ENCODE measurements around the gene CHTF8.

DNA sequence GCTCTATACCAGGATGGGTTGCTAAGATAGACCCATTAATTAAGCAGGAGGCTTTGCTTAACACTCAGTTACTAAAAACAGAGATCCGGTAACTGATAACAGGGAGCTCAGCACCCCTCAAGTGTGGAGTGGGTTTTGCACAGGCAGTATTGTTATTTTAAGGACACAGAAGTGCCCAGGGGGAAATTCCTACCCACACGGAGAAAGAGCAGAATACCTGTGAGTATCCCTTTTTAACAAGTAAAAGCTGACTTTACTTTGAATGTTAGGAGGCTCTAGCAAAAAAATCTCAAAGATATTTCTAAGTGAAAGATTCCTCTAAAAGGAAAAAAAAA is 59.8 kb downstream of the CHTF8 start:
- TF ChIP-seq, protein P1, sequence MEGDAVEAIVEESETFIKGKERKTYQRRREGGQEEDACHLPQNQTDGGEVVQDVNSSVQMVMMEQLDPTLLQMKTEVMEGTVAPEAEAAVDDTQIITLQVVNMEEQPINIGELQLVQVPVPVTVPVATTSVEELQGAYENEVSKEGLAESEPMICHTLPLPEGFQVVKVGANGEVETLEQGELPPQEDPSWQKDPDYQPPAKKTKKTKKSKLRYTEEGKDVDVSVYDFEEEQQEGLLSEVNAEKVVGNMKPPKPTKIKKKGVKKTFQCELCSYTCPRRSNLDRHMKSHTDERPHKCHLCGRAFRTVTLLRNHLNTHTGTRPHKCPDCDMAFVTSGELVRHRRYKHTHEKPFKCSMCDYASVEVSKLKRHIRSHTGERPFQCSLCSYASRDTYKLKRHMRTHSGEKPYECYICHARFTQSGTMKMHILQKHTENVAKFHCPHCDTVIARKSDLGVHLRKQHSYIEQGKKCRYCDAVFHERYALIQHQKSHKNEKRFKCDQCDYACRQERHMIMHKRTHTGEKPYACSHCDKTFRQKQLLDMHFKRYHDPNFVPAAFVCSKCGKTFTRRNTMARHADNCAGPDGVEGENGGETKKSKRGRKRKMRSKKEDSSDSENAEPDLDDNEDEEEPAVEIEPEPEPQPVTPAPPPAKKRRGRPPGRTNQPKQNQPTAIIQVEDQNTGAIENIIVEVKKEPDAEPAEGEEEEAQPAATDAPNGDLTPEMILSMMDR (IDR thresholded peaks at IDR 0.05): no peak
- no peak for TF ChIP-seq POLR2A (IDR thresholded peaks at IDR 0.05)

All from breast epithelium (tissue), 3 donors.